Activated CD4-positive, alpha-beta T cell treated with anti-CD3 and anti-CD28 coated beads, Interleukin-10, Interleukin-2, amounts not matched to agents 100 ng/mL and 50 ng/mL, durations not matched to agents 16 hours and 8 hours (primary cell): Measurements from ENCODE around the gene PLEKHG5.

Source experiments
- DNase-seq: peaks from one replicate; pipeline ENCODE4 v3.0.0-alpha.2; 2020

Gene PLEKHG5

GRCh38 chr1:6475381-6476133 is 15.9 kb downstream of the PLEKHG5 start:
- DNase-seq: peak; percentile 78

GRCh38 chr1:6474815-6475282 is 16.6 kb downstream of the PLEKHG5 start:
- DNase-seq: no peak

DNA sequence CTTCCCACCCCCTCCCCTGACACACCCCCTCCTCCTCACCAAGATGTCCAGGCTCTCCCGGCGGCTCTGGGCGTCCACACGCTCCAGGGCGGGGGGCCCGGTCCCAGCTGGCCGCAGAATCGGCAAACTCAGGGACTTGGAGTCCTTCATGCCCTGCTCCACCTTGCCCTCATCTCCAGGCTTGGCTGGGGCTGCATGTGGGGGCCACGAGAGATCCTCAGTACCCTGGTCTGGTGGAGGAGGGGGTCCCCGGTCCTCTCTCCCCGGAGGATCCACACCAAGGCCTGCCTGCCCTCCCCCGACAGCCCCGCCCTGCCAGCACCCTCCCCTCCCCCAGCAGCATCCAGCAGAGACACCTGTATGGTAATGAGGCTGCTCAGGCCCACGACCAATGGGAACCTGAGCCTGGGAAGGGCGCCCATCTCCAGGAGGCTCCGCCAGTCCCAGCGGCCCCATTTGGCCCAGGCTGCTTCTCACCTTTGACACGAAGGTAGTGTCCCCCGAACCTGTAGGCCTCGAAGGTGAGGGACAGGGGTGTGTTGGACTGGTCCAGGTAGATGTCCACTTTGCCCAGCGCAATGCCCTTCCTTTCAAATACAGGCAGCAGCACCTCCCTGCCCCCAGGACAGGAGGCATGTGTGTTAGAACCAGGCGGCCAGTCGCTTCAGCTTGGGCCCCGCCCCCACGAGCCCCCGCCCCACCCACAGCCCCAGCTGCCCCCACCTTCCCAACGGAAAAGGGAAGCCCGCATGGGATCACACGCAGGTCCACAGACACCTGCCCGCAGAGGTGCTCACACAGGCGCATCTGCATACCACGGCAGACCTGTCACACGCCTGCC is 17.3 kb downstream of the PLEKHG5 start:
- DNase-seq: no peak

- DNase-seq: no peak
Observed at GRCh38 chr1:6473156-6473555, 18.3 kb downstream of the PLEKHG5 start.

GRCh38 chr1:6472391-6472790 is 19.1 kb downstream of the PLEKHG5 start:
- no peak for DNase-seq

GRCh38 chr1:6471970-6472368 is 19.5 kb downstream of the PLEKHG5 start:
- DNase-seq: no peak

DNA sequence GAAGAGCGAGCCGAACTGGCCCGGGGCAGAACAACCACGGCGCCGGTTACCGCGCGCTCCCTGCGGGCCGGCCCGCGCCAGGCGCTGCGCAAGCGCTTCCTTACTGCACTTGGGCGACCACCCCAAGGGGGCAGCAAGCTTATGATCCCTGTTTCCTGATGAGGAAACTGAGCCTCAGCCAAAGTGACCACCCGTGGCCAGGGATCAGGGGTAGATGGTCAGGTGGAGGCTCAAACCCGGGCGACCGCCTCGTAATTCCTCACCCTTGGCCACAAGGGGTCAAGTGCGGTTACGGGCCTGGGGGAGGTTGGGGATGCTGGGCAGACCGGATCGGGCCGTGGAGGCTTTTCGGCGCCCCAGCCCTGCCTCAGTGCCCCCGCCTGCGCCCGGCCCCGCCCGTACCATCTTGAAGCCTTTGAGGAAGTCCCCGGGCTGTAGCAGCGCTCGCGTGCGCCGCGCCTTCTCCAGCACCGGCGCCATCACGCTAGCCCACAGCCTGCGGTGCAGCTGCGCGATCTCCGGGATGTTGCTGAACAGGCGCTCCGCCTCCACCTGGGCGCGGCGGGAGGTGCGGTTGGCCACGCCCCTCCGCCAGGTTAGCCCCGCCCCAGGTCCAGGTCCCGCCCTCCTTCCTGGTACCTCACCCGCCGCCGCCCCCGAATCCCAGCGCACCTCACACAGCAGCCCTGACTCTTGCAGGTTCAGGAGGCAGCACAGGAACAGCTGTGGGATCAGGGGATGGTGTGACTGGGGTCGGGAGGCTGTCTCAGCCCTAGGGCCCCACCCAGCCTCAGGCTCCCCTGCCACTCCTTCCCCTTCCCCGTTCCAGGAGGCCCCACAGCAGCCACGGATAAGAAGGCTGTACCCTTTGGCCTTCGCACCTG is 20.1 kb downstream of the PLEKHG5 start:
- no peak for DNase-seq

- no peak for DNase-seq
Observed at GRCh38 chr1:6470132-6471085, 21.1 kb downstream of the PLEKHG5 start.

- no peak for DNase-seq
Observed at GRCh38 chr1:6468729-6469461, 22.6 kb downstream of the PLEKHG5 start.

GRCh38 chr1:6467744-6468688 is 23.5 kb downstream of the PLEKHG5 start:
- no peak for DNase-seq

DNA sequence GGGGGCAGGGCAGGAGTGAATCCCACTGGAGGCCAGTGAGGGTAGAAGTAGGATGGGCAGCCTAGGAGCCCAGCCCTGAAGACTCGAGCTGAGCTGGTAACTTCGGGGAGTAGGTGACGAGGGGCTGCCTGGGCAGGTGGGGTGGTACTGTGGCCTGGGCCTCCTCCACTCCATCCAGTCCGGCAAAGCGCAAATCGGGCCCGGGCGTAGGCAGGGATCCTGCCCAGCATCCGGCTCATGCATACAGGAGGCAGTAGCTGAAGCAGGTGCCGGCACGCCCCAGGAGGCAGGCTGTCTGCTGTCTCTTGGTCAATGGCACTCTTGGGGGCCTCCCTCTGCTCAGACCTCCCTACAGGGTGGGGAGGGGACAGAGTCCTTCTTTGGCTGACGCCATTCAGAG is 24.2 kb downstream of the PLEKHG5 start:
- DNase-seq: no peak

GRCh38 chr1:6466751-6467150 is 24.7 kb downstream of the PLEKHG5 start:
- DNase-seq: no peak

GRCh38 chr1:6466023-6466422 is 25.4 kb downstream of the PLEKHG5 start, which contains the start of gene TNFRSF25:
TSS of gene TNFRSF25 (minus strand) at chr1:6466173. CDS start at chr1:6466107, 66 bp downstream.
- peak; percentile 71 for DNase-seq

GRCh38 chr1:6465461-6466005 is 25.9 kb downstream of the PLEKHG5 start:
- DNase-seq: peak; percentile 51

DNA sequence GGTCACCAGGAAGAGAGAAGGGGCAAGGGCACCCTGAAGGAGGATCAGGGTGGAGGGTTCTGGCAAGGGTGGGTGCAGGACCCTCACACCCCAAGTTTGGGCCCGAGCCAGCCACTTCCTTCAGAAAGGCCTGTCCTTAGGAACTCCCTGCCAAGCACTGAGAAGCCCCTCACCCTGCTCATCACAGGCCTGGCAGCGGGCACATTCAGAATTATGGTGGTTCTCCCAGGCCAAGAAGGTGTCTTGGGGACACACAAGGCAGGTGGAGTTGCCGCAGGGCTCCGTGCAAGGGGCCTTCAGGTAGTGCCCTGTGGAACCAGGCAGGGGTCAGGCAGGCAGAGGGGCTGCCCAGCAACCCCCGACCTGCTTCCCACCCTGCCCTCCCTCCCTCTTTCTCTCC is 26.6 kb downstream of the PLEKHG5 start:
- no peak for DNase-seq

GRCh38 chr1:6464514-6464836 is 27.0 kb downstream of the PLEKHG5 start:
- peak; percentile 73 for DNase-seq

- no peak for DNase-seq
Observed at GRCh38 chr1:6463120-6463412, 28.4 kb downstream of the PLEKHG5 start.

- no peak for DNase-seq
Observed at GRCh38 chr1:6462412-6463119, 28.9 kb downstream of the PLEKHG5 start.
